ENCODE results near the gene C21orf91. TPM values are rescaled to one million over a fixed set of nuclear protein-coding genes. Genes with fewer than 3 reads are reported as not detected.

C21orf91 gene
- total and polyA plus RNA-seq, 2 experiments from 2014 or later: 10.9 to 20.0 TPM

GRCh38 chr21:17813353-17813752, 5.8 kb downstream of the C21orf91 start:
- no peak overlapping the region for H2AFZ ChIP-seq
- no peak for ATAC-seq
- peaks cover 36% of the 10 kb centered on the region for H3K79me2 ChIP-seq (replicated peaks; ENCODE audit: insufficient read depth)
- DNase-seq (ENCODE audit: low spot score): no peak
- Mint-ChIP-seq H3K9me3 (peaks cover 22% of the 10 kb centered on the region), H3K27ac (no peak overlapping the region), H3K36me3 (ENCODE audit: low read depth) (peaks cover 80% of the 10 kb centered on the region), H3K27me3 (ENCODE audit: insufficient read depth, low read depth, poor library complexity) (no peaks in the 10 kb centered on the region), H3K4me1 (peaks cover 7% of the 10 kb centered on the region), H3K4me3 (no peak overlapping the region)
- peaks cover 8% of the 10 kb centered on the region for H3K4me1 ChIP-seq (ENCODE audit: insufficient read depth)
- no peak for TF ChIP-seq ZNF114 (CRISPR knock-in tag; IDR thresholded peaks at IDR 0.05)
- TF ChIP-seq, protein P1, sequence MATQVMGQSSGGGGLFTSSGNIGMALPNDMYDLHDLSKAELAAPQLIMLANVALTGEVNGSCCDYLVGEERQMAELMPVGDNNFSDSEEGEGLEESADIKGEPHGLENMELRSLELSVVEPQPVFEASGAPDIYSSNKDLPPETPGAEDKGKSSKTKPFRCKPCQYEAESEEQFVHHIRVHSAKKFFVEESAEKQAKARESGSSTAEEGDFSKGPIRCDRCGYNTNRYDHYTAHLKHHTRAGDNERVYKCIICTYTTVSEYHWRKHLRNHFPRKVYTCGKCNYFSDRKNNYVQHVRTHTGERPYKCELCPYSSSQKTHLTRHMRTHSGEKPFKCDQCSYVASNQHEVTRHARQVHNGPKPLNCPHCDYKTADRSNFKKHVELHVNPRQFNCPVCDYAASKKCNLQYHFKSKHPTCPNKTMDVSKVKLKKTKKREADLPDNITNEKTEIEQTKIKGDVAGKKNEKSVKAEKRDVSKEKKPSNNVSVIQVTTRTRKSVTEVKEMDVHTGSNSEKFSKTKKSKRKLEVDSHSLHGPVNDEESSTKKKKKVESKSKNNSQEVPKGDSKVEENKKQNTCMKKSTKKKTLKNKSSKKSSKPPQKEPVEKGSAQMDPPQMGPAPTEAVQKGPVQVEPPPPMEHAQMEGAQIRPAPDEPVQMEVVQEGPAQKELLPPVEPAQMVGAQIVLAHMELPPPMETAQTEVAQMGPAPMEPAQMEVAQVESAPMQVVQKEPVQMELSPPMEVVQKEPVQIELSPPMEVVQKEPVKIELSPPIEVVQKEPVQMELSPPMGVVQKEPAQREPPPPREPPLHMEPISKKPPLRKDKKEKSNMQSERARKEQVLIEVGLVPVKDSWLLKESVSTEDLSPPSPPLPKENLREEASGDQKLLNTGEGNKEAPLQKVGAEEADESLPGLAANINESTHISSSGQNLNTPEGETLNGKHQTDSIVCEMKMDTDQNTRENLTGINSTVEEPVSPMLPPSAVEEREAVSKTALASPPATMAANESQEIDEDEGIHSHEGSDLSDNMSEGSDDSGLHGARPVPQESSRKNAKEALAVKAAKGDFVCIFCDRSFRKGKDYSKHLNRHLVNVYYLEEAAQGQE (IDR thresholded peaks at IDR 0.05; ENCODE audit: unreplicated experiment): no peak
- TF ChIP-seq JUNB (IDR thresholded peaks at IDR 0.05; ENCODE audit: unreplicated experiment): no peak
- TF ChIP-seq CREB1 (CRISPR knock-in tag; IDR thresholded peaks at IDR 0.05; ENCODE audit: low read depth): no peak
- TF ChIP-seq EZH2phosphoT487 (IDR thresholded peaks at IDR 0.05; ENCODE audit: unreplicated experiment): no peak
- TF ChIP-seq, protein P2, sequence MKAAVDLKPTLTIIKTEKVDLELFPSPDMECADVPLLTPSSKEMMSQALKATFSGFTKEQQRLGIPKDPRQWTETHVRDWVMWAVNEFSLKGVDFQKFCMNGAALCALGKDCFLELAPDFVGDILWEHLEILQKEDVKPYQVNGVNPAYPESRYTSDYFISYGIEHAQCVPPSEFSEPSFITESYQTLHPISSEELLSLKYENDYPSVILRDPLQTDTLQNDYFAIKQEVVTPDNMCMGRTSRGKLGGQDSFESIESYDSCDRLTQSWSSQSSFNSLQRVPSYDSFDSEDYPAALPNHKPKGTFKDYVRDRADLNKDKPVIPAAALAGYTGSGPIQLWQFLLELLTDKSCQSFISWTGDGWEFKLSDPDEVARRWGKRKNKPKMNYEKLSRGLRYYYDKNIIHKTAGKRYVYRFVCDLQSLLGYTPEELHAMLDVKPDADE (IDR thresholded peaks at IDR 0.05): no peak
- TF ChIP-seq, protein P3, sequence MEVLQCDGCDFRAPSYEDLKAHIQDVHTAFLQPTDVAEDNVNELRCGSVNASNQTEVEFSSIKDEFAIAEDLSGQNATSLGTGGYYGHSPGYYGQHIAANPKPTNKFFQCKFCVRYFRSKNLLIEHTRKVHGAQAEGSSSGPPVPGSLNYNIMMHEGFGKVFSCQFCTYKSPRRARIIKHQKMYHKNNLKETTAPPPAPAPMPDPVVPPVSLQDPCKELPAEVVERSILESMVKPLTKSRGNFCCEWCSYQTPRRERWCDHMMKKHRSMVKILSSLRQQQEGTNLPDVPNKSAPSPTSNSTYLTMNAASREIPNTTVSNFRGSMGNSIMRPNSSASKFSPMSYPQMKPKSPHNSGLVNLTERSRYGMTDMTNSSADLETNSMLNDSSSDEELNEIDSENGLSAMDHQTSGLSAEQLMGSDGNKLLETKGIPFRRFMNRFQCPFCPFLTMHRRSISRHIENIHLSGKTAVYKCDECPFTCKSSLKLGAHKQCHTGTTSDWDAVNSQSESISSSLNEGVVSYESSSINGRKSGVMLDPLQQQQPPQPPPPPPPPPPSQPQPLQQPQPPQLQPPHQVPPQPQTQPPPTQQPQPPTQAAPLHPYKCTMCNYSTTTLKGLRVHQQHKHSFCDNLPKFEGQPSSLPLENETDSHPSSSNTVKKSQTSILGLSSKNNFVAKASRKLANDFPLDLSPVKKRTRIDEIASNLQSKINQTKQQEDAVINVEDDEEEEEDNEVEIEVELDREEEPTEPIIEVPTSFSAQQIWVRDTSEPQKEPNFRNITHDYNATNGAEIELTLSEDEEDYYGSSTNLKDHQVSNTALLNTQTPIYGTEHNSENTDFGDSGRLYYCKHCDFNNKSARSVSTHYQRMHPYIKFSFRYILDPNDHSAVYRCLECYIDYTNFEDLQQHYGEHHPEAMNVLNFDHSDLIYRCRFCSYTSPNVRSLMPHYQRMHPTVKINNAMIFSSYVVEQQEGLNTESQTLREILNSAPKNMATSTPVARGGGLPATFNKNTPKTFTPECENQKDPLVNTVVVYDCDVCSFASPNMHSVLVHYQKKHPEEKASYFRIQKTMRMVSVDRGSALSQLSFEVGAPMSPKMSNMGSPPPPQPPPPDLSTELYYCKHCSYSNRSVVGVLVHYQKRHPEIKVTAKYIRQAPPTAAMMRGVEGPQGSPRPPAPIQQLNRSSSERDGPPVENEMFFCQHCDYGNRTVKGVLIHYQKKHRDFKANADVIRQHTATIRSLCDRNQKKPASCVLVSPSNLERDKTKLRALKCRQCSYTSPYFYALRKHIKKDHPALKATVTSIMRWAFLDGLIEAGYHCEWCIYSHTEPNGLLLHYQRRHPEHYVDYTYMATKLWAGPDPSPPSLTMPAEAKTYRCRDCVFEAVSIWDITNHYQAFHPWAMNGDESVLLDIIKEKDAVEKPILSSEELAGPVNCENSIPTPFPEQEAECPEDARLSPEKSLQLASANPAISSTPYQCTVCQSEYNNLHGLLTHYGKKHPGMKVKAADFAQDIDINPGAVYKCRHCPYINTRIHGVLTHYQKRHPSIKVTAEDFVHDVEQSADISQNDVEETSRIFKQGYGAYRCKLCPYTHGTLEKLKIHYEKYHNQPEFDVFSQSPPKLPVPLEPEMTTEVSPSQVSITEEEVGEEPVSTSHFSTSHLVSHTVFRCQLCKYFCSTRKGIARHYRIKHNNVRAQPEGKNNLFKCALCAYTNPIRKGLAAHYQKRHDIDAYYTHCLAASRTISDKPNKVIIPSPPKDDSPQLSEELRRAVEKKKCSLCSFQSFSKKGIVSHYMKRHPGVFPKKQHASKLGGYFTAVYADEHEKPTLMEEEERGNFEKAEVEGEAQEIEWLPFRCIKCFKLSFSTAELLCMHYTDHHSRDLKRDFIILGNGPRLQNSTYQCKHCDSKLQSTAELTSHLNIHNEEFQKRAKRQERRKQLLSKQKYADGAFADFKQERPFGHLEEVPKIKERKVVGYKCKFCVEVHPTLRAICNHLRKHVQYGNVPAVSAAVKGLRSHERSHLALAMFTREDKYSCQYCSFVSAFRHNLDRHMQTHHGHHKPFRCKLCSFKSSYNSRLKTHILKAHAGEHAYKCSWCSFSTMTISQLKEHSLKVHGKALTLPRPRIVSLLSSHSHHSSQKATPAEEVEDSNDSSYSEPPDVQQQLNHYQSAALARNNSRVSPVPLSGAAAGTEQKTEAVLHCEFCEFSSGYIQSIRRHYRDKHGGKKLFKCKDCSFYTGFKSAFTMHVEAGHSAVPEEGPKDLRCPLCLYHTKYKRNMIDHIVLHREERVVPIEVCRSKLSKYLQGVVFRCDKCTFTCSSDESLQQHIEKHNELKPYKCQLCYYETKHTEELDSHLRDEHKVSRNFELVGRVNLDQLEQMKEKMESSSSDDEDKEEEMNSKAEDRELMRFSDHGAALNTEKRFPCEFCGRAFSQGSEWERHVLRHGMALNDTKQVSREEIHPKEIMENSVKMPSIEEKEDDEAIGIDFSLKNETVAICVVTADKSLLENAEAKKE (CRISPR knock-in tag; IDR thresholded peaks at IDR 0.05): no peak
- H3K27ac ChIP-seq (ENCODE audit: low read depth): no peak overlapping the region
- no peaks in the 10 kb centered on the region; the same call in 1 of the 2 replicates for H4K20me1 ChIP-seq (replicated peaks; ENCODE audit: insufficient read depth)
- H3K9me2 ChIP-seq (ENCODE audit: insufficient read depth): no peaks in the 10 kb centered on the region
- peaks cover 39% of the 10 kb centered on the region for H3K36me3 ChIP-seq (ENCODE audit: insufficient read depth)
- no peak overlapping the region for H3K4me2 ChIP-seq
- H3F3A ChIP-seq (replicated peaks; ENCODE audit: low read depth): no peaks in the 10 kb centered on the region
- H3K27me3 ChIP-seq (ENCODE audit: insufficient read depth): no peaks in the 10 kb centered on the region
- H3K4me3 ChIP-seq: no peak overlapping the region

All from GM23338 (cell line).